Left colon (tissue), 2 donors: ENCODE data around the gene KMT5B. TPM values are rescaled to one million over a fixed set of nuclear protein-coding genes. Genes with fewer than 3 reads are reported as not detected.
A peak's percentile ranks its signal among the peaks of the same experiment; 100 is the strongest.

Experiments
- ATAC-seq: fragments of 200-7000 bp; cut with Tn5 transposase; one replicate; pipeline ENCODE4 v1.9.1; 2020; ENCODE audit warnings: mild to moderate bottlenecking, moderate library complexity
- DNase-seq, 2 donors: peaks; one replicate each; pipeline ENCODE4 v3.0.0-alpha.2; 2020
- intact Hi-C, 2 donors: fragments of 100-400 bp; cut with DNase I in 1 of 2; cut with micrococcal nuclease in 1 of 2; formaldehyde crosslinking; loops; one replicate each; pipeline versions ENCODE4 v1.11.2 to v1.14.0; 2022; cut with DNase I, micrococcal nuclease
- total RNA-seq, 2 donors: library from RNA; stranded (reverse); fragmentation: NEBNext Ultra II Directional; extraction: Animal tissue kit (Norgen Biotek cat#: 25700); gene quantifications; one replicate each; pipeline ENCODE4 v1.2.1, GENCODE V29; 2021
- donor health status: DM: no; HTN: no; CAD: no.
- donor health status: DM: yes; HTN: yes; CAD: no.

KMT5B gene
- total RNA-seq, 2 donors from 2014 or later: 56.9 to 62.8 TPM

DNA sequence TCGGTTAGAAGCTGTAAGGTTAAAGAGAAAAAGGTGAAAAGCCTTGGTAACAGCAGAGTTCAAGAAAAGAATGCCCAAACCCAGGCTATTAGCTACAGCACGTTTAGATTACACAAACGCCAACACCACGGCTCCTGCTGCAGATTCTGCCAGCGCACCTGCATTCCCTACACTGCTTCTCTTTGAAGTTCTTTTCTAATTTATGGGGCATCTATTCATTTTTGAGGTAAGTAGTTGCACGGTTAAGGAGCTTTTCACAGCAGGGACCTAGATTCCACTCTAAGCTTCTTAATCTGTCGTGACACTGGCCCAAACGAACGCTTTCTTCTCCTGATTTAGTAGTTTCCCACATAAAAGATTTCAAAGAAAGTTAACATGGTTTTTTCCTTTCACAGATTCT, 53.9 kb downstream of the KMT5B start:
- DNase-seq: no peak
- intact Hi-C loops: no loop called here
- ATAC-seq: no peak

DNA sequence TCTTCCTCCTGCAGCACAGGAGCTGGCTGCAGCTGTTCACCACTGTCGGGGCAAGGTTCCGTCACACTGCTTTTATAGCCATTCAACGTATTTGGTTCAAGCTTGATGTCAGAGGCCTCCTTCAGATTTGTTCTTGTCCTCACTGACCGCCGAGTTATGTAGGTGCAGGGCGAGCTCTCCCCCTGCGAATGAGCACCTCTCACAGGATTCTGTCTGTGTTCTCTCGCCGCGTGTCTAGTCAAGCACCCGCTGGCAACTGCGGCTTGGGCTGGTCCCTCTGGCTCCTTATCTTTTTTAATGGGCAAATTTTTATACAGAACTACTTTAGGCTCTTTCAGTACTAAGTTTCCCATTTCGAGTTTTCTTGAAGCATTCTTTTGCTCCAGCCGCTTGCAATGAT, 54.5 kb downstream of the KMT5B start:
- intact Hi-C loops: no loop called here
- ATAC-seq (no peak), DNase-seq (no peak)

DNA sequence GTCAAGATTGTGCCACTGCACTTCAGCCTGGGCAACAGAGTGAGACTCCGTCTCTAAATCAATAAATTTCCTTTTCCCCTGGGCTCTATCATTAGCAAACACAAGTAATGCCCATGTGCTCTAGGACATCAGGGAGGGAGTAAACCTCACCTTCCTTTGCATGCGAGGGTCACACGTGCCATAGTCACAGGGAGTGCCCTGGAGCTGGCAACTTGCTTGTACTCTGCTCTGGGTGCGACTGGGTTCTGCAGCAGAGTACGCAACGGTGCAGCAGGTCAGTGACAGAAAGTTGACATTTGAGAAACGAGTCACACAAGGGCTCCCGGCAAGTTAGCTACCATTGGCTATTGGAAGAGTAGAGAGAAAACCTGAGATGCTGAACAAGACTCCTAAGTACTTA, 59.4 kb downstream of the KMT5B start:
- ATAC-seq (peak; percentile 88), DNase-seq (peak; percentile 63 to 82)
- intact Hi-C loops: no loop called here

DNA sequence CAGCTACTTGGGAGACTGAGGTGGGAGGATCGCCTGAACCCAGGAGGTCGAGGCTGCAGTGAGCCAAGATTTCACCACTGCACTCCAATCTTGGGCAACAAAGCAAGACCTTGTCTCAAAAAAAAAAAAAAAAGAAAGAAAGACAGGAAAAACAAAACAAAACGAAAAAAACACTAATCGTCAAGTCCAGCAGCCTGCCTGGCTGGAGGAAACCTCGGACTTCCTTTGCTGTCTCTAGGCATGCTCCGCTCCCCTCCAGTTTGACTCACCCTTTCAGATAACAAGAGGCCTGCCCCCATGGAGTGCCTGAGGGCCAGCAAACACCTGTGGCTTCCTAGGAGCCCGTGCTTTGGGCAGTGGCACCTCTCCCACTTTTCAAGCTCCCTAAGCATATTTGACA, 63.1 kb downstream of the KMT5B start:
- DNase-seq (peak in 1 of 2 donors; percentile 58), ATAC-seq (no peak)
- intact Hi-C loops: no loop called here

DNA sequence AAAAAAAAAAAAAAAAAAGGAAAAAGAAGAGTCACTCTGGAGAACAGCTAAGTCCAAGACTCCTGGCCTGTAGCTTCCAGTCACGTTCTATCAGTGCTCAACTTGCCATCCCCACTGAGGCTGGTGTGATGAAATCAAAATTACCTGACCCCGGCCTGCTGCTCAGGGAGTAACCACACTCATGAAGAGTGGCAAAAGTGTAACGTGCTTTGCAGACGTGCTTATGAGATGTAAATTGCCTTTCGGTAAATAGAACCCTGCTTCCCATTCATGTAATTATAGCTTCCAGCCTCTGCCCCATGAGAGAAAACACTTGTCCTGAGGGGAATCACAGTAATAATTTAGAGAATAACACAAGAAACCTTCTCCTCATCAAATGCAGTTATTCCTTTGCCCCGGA, 63.7 kb downstream of the KMT5B start:
- no peak for DNase-seq
- no peak for ATAC-seq
- intact Hi-C loops: no loop called here

DNA sequence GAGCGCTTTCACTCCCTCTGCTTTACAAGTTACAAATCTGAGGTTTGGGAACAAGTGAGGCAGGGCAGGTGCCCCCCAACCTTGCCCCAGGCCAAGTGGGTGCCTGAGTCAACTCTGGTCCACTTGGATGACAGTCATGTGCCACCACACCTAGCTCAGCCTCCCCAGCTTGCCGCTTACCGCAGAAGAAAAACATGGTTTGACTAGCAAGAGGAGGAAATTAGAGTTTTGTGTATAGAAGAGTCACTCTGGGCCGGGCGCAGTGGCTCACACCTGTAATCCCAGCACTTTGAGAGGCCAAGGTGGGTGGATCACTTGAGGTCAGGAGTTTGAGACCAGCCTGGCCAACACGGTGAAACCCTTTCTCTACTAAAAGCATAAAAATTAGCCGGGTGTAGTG, 64.2 kb downstream of the KMT5B start:
- intact Hi-C loops: no loop called here
- DNase-seq (peak; percentile 51 to 56), ATAC-seq (peak; percentile 13)

DNA sequence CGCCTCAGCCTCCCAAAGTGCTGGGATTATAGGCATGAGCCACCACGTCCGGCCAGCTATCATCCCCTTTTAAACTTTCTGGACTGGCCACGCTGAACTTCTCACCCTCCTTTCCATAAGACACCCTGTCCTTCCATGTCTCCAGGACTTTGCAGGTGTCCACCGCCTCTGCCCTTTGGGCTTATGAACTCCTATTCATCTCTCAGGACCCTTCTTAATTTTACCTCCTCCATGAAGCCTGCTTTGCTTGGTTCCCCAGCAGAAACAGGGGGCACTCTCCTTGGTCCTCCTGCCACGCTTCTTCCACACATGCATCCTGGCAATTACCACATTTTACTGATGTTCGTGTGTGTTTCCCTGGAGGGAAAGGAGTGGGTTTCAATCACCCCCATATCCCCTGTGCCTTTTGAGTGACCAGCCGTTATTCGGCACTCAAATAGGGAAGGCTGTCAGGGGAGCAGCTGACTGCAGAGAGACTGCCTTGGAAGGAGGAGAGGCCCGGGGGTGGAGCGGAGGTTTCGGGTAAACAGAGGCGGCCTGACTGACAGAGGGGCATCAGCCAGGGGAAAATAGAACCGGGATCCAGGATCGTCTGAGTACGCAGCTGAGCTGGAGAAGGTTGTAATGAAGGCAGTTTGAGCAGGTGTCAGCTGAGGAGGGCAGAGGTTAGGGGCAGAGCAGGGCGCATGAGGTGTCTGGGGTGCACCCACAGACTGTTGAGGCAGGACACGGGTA, 64.9 kb downstream of the KMT5B start:
- DNase-seq (no peak), ATAC-seq (no peak)
- intact Hi-C loops: no loop called here

DNA sequence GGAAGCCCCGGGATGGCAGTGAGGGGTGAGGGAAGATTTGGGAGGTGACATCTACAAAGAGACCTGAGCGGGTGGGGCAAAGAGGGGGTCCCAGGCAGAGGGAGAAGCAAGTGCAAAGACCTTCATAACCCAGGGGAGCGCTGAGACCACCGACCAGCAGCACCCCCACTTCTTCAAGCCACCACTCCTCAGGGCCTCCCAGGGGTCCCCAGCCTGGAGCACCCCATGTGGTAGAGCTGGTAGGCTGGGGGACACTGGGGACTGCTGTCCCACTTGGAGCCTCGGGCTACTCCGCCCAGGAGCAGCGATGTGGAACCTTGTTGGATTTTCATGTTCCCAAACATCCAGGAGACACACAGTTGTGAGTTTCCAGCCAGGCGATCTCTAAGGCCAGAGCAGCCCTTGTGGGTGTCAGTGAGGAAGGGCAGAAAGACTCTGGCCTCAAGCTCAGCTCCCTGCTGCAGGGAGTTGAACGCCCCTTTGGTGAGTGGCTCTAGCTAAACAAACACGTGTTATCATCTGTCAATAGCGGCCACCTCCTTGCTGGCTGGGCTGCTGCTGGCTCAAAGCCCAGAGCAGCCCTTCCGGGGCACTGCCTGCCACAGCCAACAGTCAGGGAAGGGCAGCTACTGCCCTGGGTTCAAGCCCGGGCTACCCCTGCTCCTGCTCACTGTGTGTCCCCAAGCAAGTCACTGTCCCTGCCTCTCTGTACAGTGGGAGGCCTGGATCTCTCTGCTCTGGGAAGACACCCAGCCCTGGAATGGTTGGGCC, 66.2 kb downstream of the KMT5B start:
- intact Hi-C loops: no loop called here
- DNase-seq (peak; percentile 71 to 86), ATAC-seq (peak; percentile 76)

DNA sequence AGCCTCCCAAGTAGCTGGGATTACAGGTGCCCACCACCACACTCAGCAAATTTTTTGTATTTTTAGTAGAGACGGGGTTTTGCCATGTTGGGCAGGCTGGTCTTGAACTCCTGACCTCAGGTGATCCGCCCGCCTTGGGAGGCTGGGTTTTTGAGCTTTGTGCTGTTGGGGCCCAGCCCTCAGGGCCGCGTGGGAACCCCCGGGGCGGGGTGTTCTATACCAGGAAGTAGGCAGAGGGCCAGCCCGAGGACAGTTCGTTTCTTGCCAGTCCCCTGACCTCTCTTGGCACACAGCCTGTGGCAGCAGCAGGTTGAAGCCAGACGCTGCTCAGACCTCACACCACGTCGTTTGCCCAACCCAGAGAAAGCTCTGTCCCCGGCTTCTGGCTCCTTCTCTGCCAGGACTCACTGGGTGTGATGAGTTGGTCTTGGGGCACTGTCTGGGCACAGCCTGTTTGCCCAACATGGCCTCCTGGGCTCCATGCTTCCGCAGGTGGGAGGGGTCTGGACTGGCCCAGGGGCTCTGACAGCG, 67.0 kb downstream of the KMT5B start:
- DNase-seq: peak; percentile 99 to 100
- ATAC-seq: peak; percentile 77
- intact Hi-C loops: no loop called here

DNA sequence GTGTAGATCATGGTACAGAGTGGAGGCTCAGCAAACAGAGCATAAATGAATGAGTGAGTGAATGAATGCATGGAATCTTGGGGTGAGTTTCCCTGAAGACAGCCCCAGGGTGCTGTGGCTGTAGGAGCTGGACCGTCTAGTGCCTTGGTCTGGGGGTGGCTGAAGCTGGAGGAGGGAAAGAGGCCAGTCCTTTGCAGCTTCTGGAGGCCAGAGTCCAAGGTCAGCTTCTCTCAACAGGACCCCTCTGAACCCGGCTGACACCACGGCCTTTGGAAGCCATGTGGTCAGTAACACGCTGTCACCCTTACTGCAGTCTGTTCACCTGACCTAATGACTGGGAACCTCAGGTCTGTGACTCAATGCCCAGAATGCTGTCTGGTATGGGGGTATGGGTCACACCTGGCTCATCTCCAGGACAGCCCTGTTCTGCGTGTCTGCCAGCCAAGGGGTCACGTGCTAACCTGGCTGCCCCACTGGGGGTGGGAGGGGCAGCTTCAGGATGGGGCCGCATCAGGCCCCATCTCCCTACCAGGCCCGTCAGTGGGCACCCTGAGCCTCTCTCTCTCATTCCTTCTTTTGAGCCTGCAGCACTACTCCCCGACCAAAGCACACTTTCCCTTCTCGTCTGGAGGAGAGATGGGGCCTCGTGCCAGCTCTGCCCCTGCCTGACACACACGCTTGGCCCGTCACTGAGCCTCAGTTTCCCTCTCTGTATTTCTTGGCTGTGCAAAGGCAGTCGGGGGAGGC, 67.8 kb downstream of the KMT5B start:
- DNase-seq: no peak
- intact Hi-C loops: no loop called here
- ATAC-seq: no peak

DNA sequence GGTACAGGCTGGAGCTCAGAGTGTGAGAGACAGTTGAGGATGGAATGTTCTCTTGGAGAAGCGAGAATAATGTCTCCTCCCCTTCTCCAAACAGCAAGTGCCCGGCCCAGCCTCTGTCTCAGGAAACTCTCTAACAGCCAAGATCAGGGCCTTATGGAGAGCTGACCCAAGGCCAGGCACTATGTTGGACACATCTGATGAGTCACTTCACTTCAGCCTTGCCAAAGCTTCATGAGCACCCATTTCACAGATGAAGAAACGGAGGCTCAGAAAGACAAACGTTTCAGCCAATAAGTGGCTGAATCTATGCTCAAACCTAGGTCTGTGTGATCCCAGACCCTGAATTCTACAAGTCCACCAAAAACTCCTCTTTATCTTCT, 69.8 kb downstream of the KMT5B start:
- intact Hi-C loops: no loop called here
- ATAC-seq (no peak), DNase-seq (no peak)

DNA sequence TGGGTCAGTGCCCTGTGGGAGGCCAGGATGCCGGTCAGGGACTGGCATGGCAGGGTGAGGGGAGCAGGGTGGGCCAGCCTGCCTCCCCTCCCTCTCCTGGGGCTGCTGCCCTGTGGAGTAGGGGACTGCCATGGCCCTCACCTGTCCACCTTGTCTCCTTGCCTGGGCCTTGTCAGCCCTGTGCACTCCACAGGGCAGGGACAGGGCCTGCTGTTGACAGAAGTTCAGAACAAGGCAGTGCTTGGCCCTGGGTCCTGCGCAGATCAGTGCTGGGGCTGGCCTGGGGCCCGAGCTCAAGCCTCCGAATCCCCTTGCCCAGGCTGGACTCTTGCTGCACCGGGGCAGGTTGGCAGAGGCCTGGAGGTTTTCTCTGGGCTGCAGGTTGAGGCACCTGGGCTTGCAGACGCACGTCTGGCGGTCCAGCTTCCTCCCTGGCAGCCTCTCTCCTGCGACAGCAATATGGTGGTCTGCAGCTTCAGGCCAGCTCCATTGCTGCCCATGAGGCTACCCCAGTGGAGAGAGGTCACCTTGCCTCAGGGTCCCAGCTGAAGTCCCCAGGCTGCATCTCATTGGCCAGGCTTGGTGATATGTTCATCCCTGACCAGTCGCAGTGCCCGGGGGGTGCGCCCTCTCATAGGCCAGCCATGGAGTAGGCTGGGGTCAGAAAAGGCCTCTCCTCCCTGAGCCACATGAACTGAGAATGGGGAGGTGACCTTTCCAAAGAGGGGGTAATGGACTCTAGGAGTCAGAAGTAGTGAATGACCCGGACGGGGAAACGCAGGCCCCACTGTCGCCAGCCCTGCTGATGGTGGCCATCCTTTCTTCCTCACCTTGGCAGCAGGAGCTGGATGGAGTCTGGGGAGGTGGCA, 70.4 kb downstream of the KMT5B start:
- ATAC-seq: no peak
- no peak for DNase-seq
- intact Hi-C loops: no loop called here

DNA sequence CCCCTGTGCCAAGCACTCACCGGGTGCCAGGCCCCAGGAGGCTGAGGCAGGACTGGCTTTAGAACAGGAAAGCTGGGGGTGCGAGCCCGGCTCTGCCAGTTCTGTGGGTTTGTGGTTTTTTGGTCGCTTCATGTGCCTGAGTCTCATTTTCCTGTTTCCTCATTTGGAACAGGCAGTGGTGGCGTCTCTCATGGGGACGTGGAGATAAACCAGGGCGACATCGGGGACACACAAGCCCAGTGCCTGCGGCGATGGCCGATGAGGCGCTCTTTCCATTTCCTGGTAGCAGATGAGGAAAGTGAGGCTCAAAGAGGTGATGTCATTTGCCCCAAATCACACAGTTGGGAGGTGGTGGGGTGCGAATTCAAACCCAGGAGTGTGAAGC, 71.1 kb downstream of the KMT5B start:
- peak in 1 of 2 donors; percentile 48 for DNase-seq
- no peak for ATAC-seq
- intact Hi-C loops: no loop called here

DNA sequence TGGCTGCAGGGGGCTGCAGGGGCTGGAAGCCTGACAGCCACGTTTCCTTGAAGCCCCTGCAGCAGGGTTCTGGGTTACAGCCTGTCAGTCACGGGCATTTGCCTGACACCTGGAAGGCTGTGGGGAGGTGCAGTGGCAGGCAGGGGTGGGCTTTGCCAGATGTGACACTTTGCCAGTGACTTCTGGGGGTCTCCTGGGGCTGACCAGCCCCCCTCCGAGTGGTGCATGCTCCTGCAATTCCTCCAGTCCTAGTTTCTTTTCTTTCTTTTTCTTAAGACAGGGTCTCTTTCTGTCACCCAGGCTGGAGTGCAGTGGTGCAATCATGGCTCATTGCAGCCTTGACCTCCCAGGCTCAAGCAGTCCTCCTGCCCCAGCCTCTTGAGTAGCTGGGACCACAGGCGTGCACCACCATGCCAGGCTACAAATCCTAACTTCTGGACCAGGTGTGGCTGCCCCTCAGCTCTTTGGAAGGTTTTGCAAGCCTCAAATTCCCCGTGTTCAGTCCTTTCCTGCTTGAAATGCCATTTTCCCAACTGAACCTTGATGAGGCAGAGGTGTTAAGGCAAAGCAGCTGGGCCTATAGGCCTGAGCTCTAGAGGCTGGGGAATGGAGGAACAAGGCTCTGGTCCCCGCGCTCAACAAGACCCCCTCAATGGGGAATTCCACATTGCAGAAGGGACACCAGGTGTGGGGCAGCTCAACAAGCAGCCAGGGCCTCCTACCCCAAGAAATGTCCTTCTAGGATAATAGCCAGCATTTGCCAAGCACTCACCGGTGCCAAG, 71.7 kb downstream of the KMT5B start:
- intact Hi-C loops: no loop called here
- DNase-seq (peak in 1 of 2 donors; percentile 27), ATAC-seq (no peak)

DNA sequence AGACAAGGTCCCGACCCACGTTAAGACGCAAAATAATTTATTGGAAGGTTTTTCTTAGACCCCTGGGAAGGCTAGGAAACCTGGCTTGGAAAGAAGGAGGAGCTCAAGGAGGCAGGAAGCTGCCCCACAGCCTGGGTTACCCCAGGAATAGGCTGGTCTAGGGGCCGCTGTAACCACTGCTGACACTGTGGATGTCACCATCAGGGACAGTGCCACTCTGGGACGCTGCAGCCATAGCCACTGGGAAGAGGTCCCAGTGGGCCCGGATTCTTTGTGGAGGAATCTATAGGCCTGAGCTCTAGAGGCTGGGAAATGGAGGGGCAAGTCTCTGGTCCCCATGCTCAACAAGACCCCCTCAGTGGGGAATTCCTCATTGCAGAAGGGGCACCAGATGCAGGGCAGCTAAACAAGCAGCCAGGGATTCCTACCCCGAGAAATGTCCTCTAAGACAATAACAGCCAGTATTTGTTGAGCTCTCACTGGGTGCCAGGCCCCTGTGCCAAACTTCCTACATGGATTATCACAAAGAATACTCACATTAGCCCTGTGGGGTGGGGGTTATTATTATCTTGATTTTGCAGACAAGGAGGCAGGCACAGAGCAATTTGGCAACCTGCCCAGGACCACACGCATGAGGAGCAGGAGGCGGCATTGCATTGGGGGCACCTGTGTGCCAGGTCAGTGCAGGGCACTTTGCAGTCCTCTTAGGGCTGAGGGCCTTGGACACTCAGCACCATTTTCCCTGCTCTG, 72.4 kb downstream of the KMT5B start:
- intact Hi-C loops: no loop called here
- no peak for ATAC-seq
- peak in 1 of 2 donors; percentile 21 for DNase-seq

DNA sequence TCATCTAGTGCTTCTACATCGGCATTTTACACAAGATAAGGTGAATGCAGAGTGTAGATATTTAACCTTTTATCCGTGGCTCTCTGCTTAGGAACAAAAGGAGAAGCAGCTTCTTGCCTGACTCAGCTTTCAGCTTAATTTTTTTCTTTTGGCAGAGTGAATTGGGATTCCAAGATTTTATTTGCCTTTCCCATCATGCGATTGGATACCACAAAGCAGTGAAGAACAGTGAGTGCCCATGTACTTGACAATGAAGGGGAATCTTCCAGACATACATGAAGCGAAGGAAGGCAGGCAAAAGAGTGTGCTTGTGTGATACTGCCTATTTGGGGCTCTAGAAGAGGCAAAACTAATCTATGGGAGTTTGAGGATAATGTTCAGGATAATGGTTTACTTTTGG, 74.9 kb downstream of the KMT5B start:
- ATAC-seq: no peak
- intact Hi-C loops: no loop called here

DNA sequence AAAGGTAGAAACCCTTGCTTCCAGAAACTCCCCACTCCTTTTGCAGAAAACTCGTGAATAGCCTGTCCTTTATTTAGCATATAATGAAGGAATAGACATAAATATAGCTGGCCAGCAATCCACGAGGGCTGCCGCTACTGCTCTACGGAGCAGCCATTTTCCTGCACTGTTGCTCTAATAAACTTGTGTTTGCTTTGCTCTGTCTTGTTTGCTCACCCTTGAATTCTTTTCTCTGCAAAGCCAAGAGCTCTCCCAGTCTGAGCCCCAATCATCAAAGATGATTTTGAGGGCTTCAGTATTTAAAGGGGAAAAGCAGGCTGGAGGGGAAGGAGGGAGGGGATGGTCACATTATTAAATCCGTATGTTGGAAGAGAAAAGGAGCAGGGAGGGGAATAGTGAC, 75.3 kb downstream of the KMT5B start:
- peak; percentile 82 for ATAC-seq
- no peak for DNase-seq
- intact Hi-C loops: no loop called here

More for the DNA sequence above, 74.9 kb downstream of the KMT5B start:
- DNase-seq: no peak
